ENCODE measurements around the gene HIVEP3. TPM values are rescaled to one million over a fixed set of nuclear protein-coding genes. Genes with fewer than 3 reads are reported as not detected.

HIVEP3 gene
- polyA plus RNA-seq, 1 of the 3 experiments (the other 2 are of a cell fraction) = 6.4 TPM

GRCh38 chr1:41670217-41670957 is 248.3 kb downstream of the HIVEP3 start:
- H3K4me2 ChIP-seq = 0 out of 2 replicates have a peak overlapping the region, but pooled peaks have one; percentile 7
- H3K27me3 ChIP-seq (ENCODE audit: insufficient read depth) = no peaks in the 10 kb centered on the region
- TF ChIP-seq FOSL2 (IDR thresholded peaks at IDR 0.05; ENCODE audit: borderline replicate concordance, low read depth) (peak; percentile 46; the same call in 1 of the 2 replicates), CHD2 (IDR thresholded peaks at IDR 0.05; ENCODE audit: low read length, partially characterized antibody) (no peak)
- H2AFZ ChIP-seq (ENCODE audit: low read depth) = no peak overlapping the region
- ChIA-PET CTCF (interaction anchor here (1.7 kb wide), 1 partner anchor 96 kb away, joined by 4 read pairs; no protein-coding TSS in a partner anchor), POLR2A (no interaction called here)
- peaks cover 6 to 14% of the 10 kb centered on the region in 2 experiments; a peak in 2 of 4 replicates for H3K4me1 ChIP-seq (ENCODE audit: control insufficient read depth in 1 of 2, insufficient read depth in 2 of 2, low read depth in 1 of 2, low read length in 1 of 2)
- no peak for DNase-seq
- H3K9me3 ChIP-seq = no peaks in the 10 kb centered on the region
- H3K9me2 ChIP-seq = no peaks in the 10 kb centered on the region
- no peaks in the 10 kb centered on the region for H3F3A ChIP-seq (replicated peaks; ENCODE audit: insufficient read depth)
- no peaks in the 10 kb centered on the region for H3K36me3 ChIP-seq (replicated peaks in 1 of 2; ENCODE audit: control insufficient read depth in 1 of 2, insufficient read depth in 2 of 2, low read length in 1 of 2)
- no peak overlapping the region for H3K4me3 ChIP-seq (ENCODE audit: low read depth in 2 of 2, low read length in 1 of 2)
- H4K20me1 ChIP-seq (ENCODE audit: insufficient read depth) = no peaks in the 10 kb centered on the region
- 80% methylated on average over 4 of the region's 4 CpGs for WGBS (ENCODE audit: low lambda C conversion rate)
- no peak overlapping the region for H3K9ac ChIP-seq
- H3K79me2 ChIP-seq (ENCODE audit: insufficient read depth) = no peaks in the 10 kb centered on the region
- no peak overlapping the region for H3K27ac ChIP-seq (ENCODE audit: low read depth in 2 of 2, low read length in 1 of 2)

GRCh38 chr1:41668967-41669366 is 249.8 kb downstream of the HIVEP3 start:
- 81% methylated on average over 2 of the region's 3 CpGs for WGBS (ENCODE audit: low lambda C conversion rate)
- ChIA-PET POLR2A (no interaction called here), CTCF (interaction anchor here (1.1 kb wide), 1 partner anchor 12 kb away, joined by 4 read pairs; no protein-coding TSS in a partner anchor)
- no peak overlapping the region for H3K4me3 ChIP-seq (ENCODE audit: low read depth in 2 of 2, low read length in 1 of 2)
- TF ChIP-seq RFX5 (IDR thresholded peaks at IDR 0.05; ENCODE audit: low read length) (no peak), USF1 (IDR thresholded peaks at IDR 0.05; ENCODE audit: borderline replicate concordance, low read depth) (no peak), NRF1 (IDR thresholded peaks at IDR 0.05; ENCODE audit: low read depth, low read length) (no peak), MEF2A (IDR thresholded peaks at IDR 0.05; ENCODE audit: borderline replicate concordance, low read depth) (no peak), JUND (IDR thresholded peaks at IDR 0.05) (no peak), GABPA (IDR thresholded peaks at IDR 0.05; ENCODE audit: low read depth) (no peak), IRF3 (IDR thresholded peaks at IDR 0.05; ENCODE audit: low read depth, low read length) (no peak), RCOR1 (IDR thresholded peaks at IDR 0.05; ENCODE audit: low read length) (no peak), SMC3 (IDR thresholded peaks at IDR 0.05; ENCODE audit: low read depth, low read length) (no peak), MAX (IDR thresholded peaks at IDR 0.05; ENCODE audit: low read depth) (no peak), NFIC (IDR thresholded peaks at IDR 0.05; ENCODE audit: borderline replicate concordance) (no peak), TEAD4 (IDR thresholded peaks at IDR 0.05; ENCODE audit: borderline replicate concordance, insufficient read depth) (no peak), FOSL2 (IDR thresholded peaks at IDR 0.05; ENCODE audit: borderline replicate concordance, low read depth) (no peak), TAF1 (IDR thresholded peaks at IDR 0.05; ENCODE audit: borderline replicate concordance, low read depth, low read length) (no peak), CHD2 (IDR thresholded peaks at IDR 0.05; ENCODE audit: low read length, partially characterized antibody) (no peak), RAD21 (IDR thresholded peaks at IDR 0.05; ENCODE audit: low read length) (no peak), TCF12 (IDR thresholded peaks at IDR 0.05) (no peak)
- TF ChIP-seq, protein P1, sequence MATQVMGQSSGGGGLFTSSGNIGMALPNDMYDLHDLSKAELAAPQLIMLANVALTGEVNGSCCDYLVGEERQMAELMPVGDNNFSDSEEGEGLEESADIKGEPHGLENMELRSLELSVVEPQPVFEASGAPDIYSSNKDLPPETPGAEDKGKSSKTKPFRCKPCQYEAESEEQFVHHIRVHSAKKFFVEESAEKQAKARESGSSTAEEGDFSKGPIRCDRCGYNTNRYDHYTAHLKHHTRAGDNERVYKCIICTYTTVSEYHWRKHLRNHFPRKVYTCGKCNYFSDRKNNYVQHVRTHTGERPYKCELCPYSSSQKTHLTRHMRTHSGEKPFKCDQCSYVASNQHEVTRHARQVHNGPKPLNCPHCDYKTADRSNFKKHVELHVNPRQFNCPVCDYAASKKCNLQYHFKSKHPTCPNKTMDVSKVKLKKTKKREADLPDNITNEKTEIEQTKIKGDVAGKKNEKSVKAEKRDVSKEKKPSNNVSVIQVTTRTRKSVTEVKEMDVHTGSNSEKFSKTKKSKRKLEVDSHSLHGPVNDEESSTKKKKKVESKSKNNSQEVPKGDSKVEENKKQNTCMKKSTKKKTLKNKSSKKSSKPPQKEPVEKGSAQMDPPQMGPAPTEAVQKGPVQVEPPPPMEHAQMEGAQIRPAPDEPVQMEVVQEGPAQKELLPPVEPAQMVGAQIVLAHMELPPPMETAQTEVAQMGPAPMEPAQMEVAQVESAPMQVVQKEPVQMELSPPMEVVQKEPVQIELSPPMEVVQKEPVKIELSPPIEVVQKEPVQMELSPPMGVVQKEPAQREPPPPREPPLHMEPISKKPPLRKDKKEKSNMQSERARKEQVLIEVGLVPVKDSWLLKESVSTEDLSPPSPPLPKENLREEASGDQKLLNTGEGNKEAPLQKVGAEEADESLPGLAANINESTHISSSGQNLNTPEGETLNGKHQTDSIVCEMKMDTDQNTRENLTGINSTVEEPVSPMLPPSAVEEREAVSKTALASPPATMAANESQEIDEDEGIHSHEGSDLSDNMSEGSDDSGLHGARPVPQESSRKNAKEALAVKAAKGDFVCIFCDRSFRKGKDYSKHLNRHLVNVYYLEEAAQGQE (IDR thresholded peaks at IDR 0.05; ENCODE audit: low read depth, low read length) = no peak
- TF ChIP-seq, protein P2, sequence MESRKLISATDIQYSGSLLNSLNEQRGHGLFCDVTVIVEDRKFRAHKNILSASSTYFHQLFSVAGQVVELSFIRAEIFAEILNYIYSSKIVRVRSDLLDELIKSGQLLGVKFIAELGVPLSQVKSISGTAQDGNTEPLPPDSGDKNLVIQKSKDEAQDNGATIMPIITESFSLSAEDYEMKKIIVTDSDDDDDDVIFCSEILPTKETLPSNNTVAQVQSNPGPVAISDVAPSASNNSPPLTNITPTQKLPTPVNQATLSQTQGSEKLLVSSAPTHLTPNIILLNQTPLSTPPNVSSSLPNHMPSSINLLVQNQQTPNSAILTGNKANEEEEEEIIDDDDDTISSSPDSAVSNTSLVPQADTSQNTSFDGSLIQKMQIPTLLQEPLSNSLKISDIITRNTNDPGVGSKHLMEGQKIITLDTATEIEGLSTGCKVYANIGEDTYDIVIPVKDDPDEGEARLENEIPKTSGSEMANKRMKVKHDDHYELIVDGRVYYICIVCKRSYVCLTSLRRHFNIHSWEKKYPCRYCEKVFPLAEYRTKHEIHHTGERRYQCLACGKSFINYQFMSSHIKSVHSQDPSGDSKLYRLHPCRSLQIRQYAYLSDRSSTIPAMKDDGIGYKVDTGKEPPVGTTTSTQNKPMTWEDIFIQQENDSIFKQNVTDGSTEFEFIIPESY (IDR thresholded peaks at IDR 0.05; ENCODE audit: borderline replicate concordance, low read depth) = no peak
- H3K36me3 ChIP-seq (replicated peaks in 1 of 2; ENCODE audit: control insufficient read depth in 1 of 2, insufficient read depth in 2 of 2, low read length in 1 of 2) = no peaks in the 10 kb centered on the region
- H3K9ac ChIP-seq = no peak overlapping the region
- no peaks in the 10 kb centered on the region for H3F3A ChIP-seq (replicated peaks; ENCODE audit: insufficient read depth)
- no peaks in the 10 kb centered on the region for H3K79me2 ChIP-seq (ENCODE audit: insufficient read depth)
- H2AFZ ChIP-seq (ENCODE audit: low read depth) = no peak overlapping the region
- H3K27ac ChIP-seq (ENCODE audit: low read depth in 2 of 2, low read length in 1 of 2) = no peak overlapping the region
- no peaks in the 10 kb centered on the region for H3K27me3 ChIP-seq (ENCODE audit: insufficient read depth)
- no peak for DNase-seq
- H3K9me3 ChIP-seq = no peaks in the 10 kb centered on the region
- H3K4me1 ChIP-seq (ENCODE audit: control insufficient read depth in 1 of 2, insufficient read depth in 2 of 2, low read depth in 1 of 2, low read length in 1 of 2) = peaks cover 6 to 20% of the 10 kb centered on the region in 2 experiments; a peak in 2 of 4 replicates
- no peak overlapping the region for H3K4me2 ChIP-seq
- H4K20me1 ChIP-seq (ENCODE audit: insufficient read depth) = no peaks in the 10 kb centered on the region
- no peaks in the 10 kb centered on the region for H3K9me2 ChIP-seq
